ENCODE results near the gene TMEM72. TPM values are rescaled to one million over a fixed set of nuclear protein-coding genes. Genes with fewer than 3 reads are reported as not detected.

Gene TMEM72
- total and polyA plus RNA-seq, 4 donors: 0.02 to 0.33 TPM; not detected in 2

GRCh38 chr10:44971935-44972757 lies 61.0 kb downstream of the TMEM72 start:
- no peaks in the 10 kb centered on the region for H3K27me3 ChIP-seq (ENCODE audit: control insufficient read depth in 4 of 4, insufficient read depth in 4 of 4, low read length in 3 of 4)
- peaks cover 7 to 36% (median 20%) of the 10 kb centered on the region in 4 donors for H3K4me1 ChIP-seq (ENCODE audit: control insufficient read depth in 4 of 4, insufficient read depth in 4 of 4, low read length in 3 of 4)
- no peak overlapping the region for H3K4me3 ChIP-seq (ENCODE audit: low read depth in 1 of 3, low read length in 3 of 3)
- no peak overlapping the region for H3K9ac ChIP-seq (ENCODE audit: low read depth in 1 of 2, low read length in 2 of 2)
- TF ChIP-seq FOXA2 (IDR thresholded peaks at IDR 0.05): no peak
- no peak for TF ChIP-seq RXRA (IDR thresholded peaks at IDR 0.05)
- TF ChIP-seq ATF3 (IDR thresholded peaks at IDR 0.05): no peak
- no peak for TF ChIP-seq EGR1 (IDR thresholded peaks at IDR 0.05; ENCODE audit: low read depth in 2 of 2)
- TF ChIP-seq NR2F2 (IDR thresholded peaks at IDR 0.05): no peak
- TF ChIP-seq GABPA (IDR thresholded peaks at IDR 0.05 in 1 of 2, conservative IDR thresholded peaks at IDR 0.05 in 1 of 2): no peak
- no peak for TF ChIP-seq JUND (IDR thresholded peaks at IDR 0.05)
- TF ChIP-seq YY1 (IDR thresholded peaks at IDR 0.05): no peak
- no peak for TF ChIP-seq RAD21 (IDR thresholded peaks at IDR 0.05)
- no peak for TF ChIP-seq TAF1 (conservative IDR thresholded peaks at IDR 0.05)
- TF ChIP-seq, protein P1, sequence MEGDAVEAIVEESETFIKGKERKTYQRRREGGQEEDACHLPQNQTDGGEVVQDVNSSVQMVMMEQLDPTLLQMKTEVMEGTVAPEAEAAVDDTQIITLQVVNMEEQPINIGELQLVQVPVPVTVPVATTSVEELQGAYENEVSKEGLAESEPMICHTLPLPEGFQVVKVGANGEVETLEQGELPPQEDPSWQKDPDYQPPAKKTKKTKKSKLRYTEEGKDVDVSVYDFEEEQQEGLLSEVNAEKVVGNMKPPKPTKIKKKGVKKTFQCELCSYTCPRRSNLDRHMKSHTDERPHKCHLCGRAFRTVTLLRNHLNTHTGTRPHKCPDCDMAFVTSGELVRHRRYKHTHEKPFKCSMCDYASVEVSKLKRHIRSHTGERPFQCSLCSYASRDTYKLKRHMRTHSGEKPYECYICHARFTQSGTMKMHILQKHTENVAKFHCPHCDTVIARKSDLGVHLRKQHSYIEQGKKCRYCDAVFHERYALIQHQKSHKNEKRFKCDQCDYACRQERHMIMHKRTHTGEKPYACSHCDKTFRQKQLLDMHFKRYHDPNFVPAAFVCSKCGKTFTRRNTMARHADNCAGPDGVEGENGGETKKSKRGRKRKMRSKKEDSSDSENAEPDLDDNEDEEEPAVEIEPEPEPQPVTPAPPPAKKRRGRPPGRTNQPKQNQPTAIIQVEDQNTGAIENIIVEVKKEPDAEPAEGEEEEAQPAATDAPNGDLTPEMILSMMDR (IDR thresholded peaks at IDR 0.05; ENCODE audit: low read depth, low read length, missing input control): no peak
- no peak for TF ChIP-seq HNF4G (IDR thresholded peaks at IDR 0.05)
- no peak for TF ChIP-seq REST (IDR thresholded peaks at IDR 0.05)
- no peaks in the 10 kb centered on the region for H3K9me3 ChIP-seq (ENCODE audit: control insufficient read depth in 4 of 4, low read length in 3 of 4)
- peaks cover 0 to 5% (median 0%) of the 10 kb centered on the region in 4 donors for H3K36me3 ChIP-seq (ENCODE audit: control insufficient read depth in 4 of 4, insufficient read depth in 3 of 4, low read depth in 1 of 4, low read length in 3 of 4)
- no peak for DNase-seq (ENCODE audit: low spot score)
- no peak overlapping the region for H3K27ac ChIP-seq (ENCODE audit: low read depth in 1 of 2, low read length in 2 of 2)
- 98% methylated on average over 12 of the region's 12 CpGs for WGBS

DNA sequence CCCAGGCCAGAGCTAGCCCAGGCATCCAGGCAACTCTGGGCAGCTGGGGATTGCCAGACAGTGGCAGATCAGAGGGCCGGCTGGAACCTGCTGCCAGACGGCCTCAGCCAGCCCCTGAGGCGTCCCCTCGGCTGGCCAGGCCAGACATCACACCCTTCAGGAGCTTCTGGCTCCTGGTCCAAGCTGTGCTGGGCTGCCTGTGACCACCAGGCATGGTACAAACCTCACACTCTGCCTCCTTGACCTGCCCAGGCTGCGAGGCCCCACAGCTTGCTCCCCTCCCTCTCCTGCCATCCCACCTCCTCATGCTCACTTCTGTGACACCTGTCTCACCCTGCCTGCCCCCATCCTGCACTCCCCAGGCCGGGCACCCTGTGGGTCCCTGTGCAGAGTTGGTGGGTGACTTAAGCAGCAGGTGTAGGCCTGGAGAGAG lies 61.8 kb downstream of the TMEM72 start:
- peaks cover 0 to 5% (median under 1%) of the 10 kb centered on the region in 4 donors for H3K36me3 ChIP-seq (ENCODE audit: control insufficient read depth in 4 of 4, insufficient read depth in 3 of 4, low read depth in 1 of 4, low read length in 3 of 4)
- H3K27me3 ChIP-seq (ENCODE audit: control insufficient read depth in 4 of 4, insufficient read depth in 4 of 4, low read length in 3 of 4): no peaks in the 10 kb centered on the region
- peaks cover 4 to 36% (median 23%) of the 10 kb centered on the region in 4 donors for H3K4me1 ChIP-seq (ENCODE audit: control insufficient read depth in 4 of 4, insufficient read depth in 4 of 4, low read length in 3 of 4)
- no peak overlapping the region for H3K9ac ChIP-seq (ENCODE audit: low read depth in 1 of 2, low read length in 2 of 2)
- no peak overlapping the region for H3K27ac ChIP-seq (ENCODE audit: low read depth in 1 of 2, low read length in 2 of 2)
- WGBS: 89% methylated on average over 6 of the region's 6 CpGs
- DNase-seq (ENCODE audit: low spot score): no peak
- no peak overlapping the region for H3K4me3 ChIP-seq (ENCODE audit: low read depth in 1 of 3, low read length in 3 of 3)
- H3K9me3 ChIP-seq (ENCODE audit: control insufficient read depth in 4 of 4, low read length in 3 of 4): no peaks in the 10 kb centered on the region
- TF ChIP-seq YY1 (IDR thresholded peaks at IDR 0.05): no peak
- TF ChIP-seq TAF1 (conservative IDR thresholded peaks at IDR 0.05): no peak
- TF ChIP-seq RXRA (IDR thresholded peaks at IDR 0.05): no peak
- no peak for TF ChIP-seq EGR1 (IDR thresholded peaks at IDR 0.05; ENCODE audit: low read depth in 2 of 2)
- TF ChIP-seq HNF4A (conservative IDR thresholded peaks at IDR 0.05): no peak
- TF ChIP-seq ATF3 (IDR thresholded peaks at IDR 0.05): no peak
- TF ChIP-seq JUND (IDR thresholded peaks at IDR 0.05): no peak
- TF ChIP-seq FOXA2 (IDR thresholded peaks at IDR 0.05): no peak
- no peak for TF ChIP-seq GABPA (IDR thresholded peaks at IDR 0.05 in 1 of 2, conservative IDR thresholded peaks at IDR 0.05 in 1 of 2)
- TF ChIP-seq, protein P2, sequence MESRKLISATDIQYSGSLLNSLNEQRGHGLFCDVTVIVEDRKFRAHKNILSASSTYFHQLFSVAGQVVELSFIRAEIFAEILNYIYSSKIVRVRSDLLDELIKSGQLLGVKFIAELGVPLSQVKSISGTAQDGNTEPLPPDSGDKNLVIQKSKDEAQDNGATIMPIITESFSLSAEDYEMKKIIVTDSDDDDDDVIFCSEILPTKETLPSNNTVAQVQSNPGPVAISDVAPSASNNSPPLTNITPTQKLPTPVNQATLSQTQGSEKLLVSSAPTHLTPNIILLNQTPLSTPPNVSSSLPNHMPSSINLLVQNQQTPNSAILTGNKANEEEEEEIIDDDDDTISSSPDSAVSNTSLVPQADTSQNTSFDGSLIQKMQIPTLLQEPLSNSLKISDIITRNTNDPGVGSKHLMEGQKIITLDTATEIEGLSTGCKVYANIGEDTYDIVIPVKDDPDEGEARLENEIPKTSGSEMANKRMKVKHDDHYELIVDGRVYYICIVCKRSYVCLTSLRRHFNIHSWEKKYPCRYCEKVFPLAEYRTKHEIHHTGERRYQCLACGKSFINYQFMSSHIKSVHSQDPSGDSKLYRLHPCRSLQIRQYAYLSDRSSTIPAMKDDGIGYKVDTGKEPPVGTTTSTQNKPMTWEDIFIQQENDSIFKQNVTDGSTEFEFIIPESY (IDR thresholded peaks at IDR 0.05): no peak
- TF ChIP-seq REST (IDR thresholded peaks at IDR 0.05): no peak
- TF ChIP-seq HNF4G (IDR thresholded peaks at IDR 0.05): no peak
- TF ChIP-seq RAD21 (IDR thresholded peaks at IDR 0.05): no peak
